Peyer's patch (tissue), 4 donors: Measurements from ENCODE around the gene CREM. TPM values are rescaled to one million over a fixed set of nuclear protein-coding genes. Genes with fewer than 3 reads are reported as not detected.

ENCODE experiments used
- DNase-seq, 3 donors: peaks; one replicate each; pipeline ENCODE4 v3.0.0-alpha.2; 2017 to 2019
- H3K27ac ChIP-seq, 4 donors: fragments of 200-600 bp; sonication (generic); one replicate each; pipeline ENCODE4 v1.5.1; 2016 to 2019
- H3K27me3 ChIP-seq, 2 donors: fragments of 200-600 bp; sonication (generic); one replicate each; pipeline ENCODE4 v1.5.1; 2019
- H3K36me3 ChIP-seq, 3 donors: fragments of 200-600 bp; sonication (generic); one replicate each; pipeline ENCODE4 v1.5.1; 2016 to 2019
- H3K4me1 ChIP-seq, 4 donors: fragments of 200-600 bp; sonication (generic); one replicate each; pipeline ENCODE4 v1.5.1; 2016 to 2019
- H3K4me3 ChIP-seq, 4 donors: fragments of 200-600 bp; sonication (generic); 1 replicate in 3 of 4; 2 replicates in 1 of 4; pipeline ENCODE4 v1.5.1; 2016 to 2019; ENCODE audit warnings: mild to moderate bottlenecking in 1 of 4
- H3K9me3 ChIP-seq, 4 donors: fragments of 200-600 bp; sonication (generic); one replicate each; pipeline ENCODE4 v1.5.1; 2016 to 2019; ENCODE audit warnings: mild to moderate bottlenecking in 1 of 4
- POLR2A ChIP-seq, 2 donors: fragments of 450-650 bp; IDR thresholded peaks; one replicate each; pipeline ENCODE4 v1.5.1; 2017; ENCODE audit warnings: antibody characterized with exemption in 2 of 2, mild to moderate bottlenecking in 2 of 2, moderate library complexity in 2 of 2
- total RNA-seq, 4 donors: library from RNA; depleted of rRNA; stranded (reverse); fragments of >200 nt; gene quantifications; one replicate each; pipeline ENCODE4 v1.1.0, GENCODE V29; 2016
- TF ChIP-seq, protein P1 (sequence below), 6 experiments: fragments of 450-650 bp in 4 of 6; fragments of 200-600 bp in 2 of 6; sonication (generic) in 1 of 6; IDR thresholded peaks; one replicate each; pipeline ENCODE4 v1.5.1; 2017 to 2019; ENCODE audit warnings: antibody characterized with exemption in 6 of 6, mild to moderate bottlenecking in 3 of 6, moderate library complexity in 1 of 6

Gene CREM
- total RNA-seq, 4 donors from 2014 or later, result 13.9 to 19.0 (median 16.0) TPM

DNA sequence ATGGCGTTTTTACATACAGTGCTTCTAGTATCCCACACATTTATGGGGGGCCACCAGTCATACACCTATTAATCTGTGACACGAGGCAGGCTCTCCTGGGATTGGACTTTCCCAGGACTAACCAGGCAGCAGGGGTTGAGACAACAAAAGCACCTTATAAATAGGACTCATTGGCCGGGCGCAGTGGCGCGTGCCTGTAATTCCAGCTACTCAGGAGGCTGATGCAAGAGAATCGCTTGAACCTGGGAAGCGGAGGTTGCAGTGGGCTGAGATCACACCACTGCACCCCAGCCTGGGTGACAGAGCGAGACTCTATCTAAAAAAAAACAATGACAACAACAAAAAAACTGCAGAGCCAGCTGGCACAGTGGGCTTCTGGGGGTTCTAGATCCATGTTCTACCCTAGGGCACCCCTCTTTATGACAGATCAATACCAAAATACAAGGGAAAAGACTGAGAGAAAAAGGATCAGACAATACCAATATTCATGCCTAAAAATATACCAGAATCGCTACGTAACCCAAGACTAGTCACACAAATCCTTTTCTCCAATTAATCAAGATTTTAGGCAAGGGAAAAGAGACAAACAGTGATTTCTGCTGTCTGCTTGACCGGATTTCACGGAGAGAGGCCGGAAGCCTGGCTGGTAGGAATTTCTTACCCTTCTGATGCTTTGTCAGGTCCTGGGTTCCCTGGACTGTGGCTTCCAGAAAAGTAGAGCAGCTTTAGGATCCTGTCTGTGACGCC is 111.3 kb downstream of the CREM start:
- no peak for DNase-seq
- H3K27ac ChIP-seq, result no peak overlapping the region
- no peaks in the 10 kb centered on the region for H3K27me3 ChIP-seq
- no peaks in the 10 kb centered on the region for H3K36me3 ChIP-seq
- H3K4me3 ChIP-seq, result no peak overlapping the region
- H3K9me3 ChIP-seq, result no peaks in the 10 kb centered on the region
- H3K4me1 ChIP-seq, result no peaks in the 10 kb centered on the region
- no peak for TF ChIP-seq POLR2A (IDR thresholded peaks at IDR 0.05)
- TF ChIP-seq, protein P1, sequence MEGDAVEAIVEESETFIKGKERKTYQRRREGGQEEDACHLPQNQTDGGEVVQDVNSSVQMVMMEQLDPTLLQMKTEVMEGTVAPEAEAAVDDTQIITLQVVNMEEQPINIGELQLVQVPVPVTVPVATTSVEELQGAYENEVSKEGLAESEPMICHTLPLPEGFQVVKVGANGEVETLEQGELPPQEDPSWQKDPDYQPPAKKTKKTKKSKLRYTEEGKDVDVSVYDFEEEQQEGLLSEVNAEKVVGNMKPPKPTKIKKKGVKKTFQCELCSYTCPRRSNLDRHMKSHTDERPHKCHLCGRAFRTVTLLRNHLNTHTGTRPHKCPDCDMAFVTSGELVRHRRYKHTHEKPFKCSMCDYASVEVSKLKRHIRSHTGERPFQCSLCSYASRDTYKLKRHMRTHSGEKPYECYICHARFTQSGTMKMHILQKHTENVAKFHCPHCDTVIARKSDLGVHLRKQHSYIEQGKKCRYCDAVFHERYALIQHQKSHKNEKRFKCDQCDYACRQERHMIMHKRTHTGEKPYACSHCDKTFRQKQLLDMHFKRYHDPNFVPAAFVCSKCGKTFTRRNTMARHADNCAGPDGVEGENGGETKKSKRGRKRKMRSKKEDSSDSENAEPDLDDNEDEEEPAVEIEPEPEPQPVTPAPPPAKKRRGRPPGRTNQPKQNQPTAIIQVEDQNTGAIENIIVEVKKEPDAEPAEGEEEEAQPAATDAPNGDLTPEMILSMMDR (IDR thresholded peaks at IDR 0.05), result no peak

- Histone ChIP-seq H3K27ac (no peak overlapping the region), H3K4me1 (no peaks in the 10 kb centered on the region), H3K36me3 (no peaks in the 10 kb centered on the region), H3K27me3 (no peaks in the 10 kb centered on the region), H3K9me3 (peaks cover 0 to 3% (median 0%) of the 10 kb centered on the region in 4 donors), H3K4me3 (no peak overlapping the region)
- DNase-seq, result no peak
- TF ChIP-seq, protein P1 (IDR thresholded peaks at IDR 0.05), result no peak
- no peak for TF ChIP-seq POLR2A (IDR thresholded peaks at IDR 0.05)
Measured at GRCh38 chr10:35244549-35244948, 117.9 kb downstream of the CREM start.

DNA sequence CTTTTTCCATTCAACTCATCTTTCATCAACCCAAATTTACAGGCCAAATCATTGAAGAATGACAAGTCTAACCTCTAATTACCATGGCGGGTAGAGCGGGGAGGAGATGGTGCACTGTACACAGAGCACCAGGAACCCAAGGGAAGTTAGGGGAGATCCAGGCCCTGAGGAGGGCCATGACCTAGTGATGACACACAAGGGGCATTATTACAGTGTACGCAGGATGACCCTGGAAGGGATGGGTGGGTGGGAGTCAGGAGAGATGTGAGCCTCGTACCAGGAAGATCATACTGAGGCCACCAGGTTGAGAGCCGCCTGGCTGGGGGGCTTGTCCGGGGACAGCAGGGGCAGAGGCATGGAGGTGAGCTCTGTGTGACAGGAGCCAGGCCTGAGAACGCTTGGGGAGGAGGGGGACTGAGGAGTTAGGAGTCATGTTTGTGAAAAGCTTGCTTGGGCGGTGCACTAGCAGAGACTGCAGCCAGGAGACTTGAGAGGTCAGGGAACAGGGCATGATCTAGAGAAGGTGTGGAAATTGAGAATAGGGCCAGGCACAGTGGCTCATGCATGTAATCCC is 120.2 kb downstream of the CREM start:
- Histone ChIP-seq H3K27ac (no peak overlapping the region), H3K27me3 (no peaks in the 10 kb centered on the region), H3K4me1 (no peaks in the 10 kb centered on the region), H3K4me3 (no peak overlapping the region), H3K36me3 (no peaks in the 10 kb centered on the region), H3K9me3 (peaks cover 0 to 3% (median 0%) of the 10 kb centered on the region in 4 donors)
- TF ChIP-seq POLR2A (IDR thresholded peaks at IDR 0.05), result no peak
- TF ChIP-seq, protein P1 (IDR thresholded peaks at IDR 0.05), result no peak
- no peak for DNase-seq

GRCh38 chr10:35251373-35252100 is 124.9 kb downstream of the CREM start:
- Histone ChIP-seq H3K36me3 (no peaks in the 10 kb centered on the region), H3K4me3 (no peak overlapping the region), H3K27ac (no peak overlapping the region), H3K4me1 (no peaks in the 10 kb centered on the region), H3K9me3 (peaks cover 0 to 3% (median 0%) of the 10 kb centered on the region in 4 donors), H3K27me3 (no peaks in the 10 kb centered on the region)
- TF ChIP-seq, protein P1 (IDR thresholded peaks at IDR 0.05), result no peak
- no peak for TF ChIP-seq POLR2A (IDR thresholded peaks at IDR 0.05)
- no peak for DNase-seq

DNA sequence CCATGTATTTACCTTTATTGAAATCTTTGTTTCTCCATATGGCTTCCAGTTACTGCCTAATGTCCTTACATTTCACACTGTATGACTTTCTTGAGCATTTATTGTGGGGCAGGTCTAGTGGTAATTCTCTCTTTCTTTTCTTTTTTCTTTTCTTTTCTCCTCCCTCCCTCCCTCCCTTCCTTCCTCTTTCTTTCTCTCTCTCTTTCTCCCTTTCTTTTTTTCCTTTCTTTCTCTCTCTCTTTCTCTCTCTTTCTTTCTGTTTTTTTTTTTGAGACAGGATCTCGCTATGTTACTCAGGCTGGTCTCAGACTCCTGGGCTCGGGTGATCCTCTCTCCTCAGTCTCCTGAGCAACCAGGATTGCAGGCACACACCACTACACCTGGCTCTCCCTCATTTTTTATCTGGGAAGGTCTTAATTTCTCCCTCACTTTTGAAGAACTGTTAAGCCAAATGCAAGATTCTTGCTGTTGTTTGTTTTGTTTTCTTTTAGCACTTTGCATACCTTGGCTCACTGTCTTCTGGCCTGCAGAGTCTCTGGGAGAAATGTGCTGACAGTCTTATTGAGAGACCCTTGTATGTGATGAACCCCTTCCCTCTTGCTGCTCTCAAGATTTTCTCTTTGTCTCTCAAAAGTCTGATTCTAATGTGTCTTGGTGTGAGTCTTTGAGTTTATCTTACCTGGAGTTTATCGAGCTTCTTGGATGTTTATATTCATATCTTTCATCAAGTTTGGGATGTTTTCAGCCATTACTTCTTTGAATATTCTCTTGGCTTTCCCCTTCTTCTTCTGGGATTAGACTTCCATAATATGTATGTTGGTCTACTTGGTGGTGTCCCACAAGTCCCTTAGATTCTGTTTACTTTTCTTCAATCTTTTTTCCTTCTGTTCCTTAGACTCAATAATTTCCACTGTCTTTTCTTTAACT is 130.7 kb downstream of the CREM start:
- Histone ChIP-seq H3K36me3 (no peaks in the 10 kb centered on the region), H3K4me3 (no peak overlapping the region), H3K9me3 (peaks cover 0 to 3% (median 0%) of the 10 kb centered on the region in 4 donors), H3K27ac (no peak overlapping the region), H3K4me1 (no peaks in the 10 kb centered on the region), H3K27me3 (no peaks in the 10 kb centered on the region)
- no peak for DNase-seq
- TF ChIP-seq POLR2A (IDR thresholded peaks at IDR 0.05), result no peak
- TF ChIP-seq, protein P1 (IDR thresholded peaks at IDR 0.05), result no peak
